Left lobe of liver (tissue), 2 donors: ENCODE measurements around the gene NOS1AP. TPM values are rescaled to one million over a fixed set of nuclear protein-coding genes. Genes with fewer than 3 reads are reported as not detected.

Experiments
- ATAC-seq: fragments of 200-7000 bp; cut with Tn5 transposase; one replicate; pipeline ENCODE4 v1.9.1; 2020; ENCODE audit warnings: mild to moderate bottlenecking, moderate library complexity
- DNase-seq: peaks from one replicate; pipeline ENCODE4 v3.0.0-alpha.2; 2020; ENCODE audit warnings: low spot score
- total RNA-seq: library from RNA; stranded (reverse); gene quantifications from one replicate; pipeline ENCODE4 v1.2.1, GENCODE V29; 2021
- donor health status: DM: no; HTN: no; CAD: no; lungs with moderate emphysema.
- donor health status: DM: no; HTN: yes; CAD: no.

Gene NOS1AP
- total RNA-seq, 1 donor from 2014 or later: 17.4 TPM

DNA sequence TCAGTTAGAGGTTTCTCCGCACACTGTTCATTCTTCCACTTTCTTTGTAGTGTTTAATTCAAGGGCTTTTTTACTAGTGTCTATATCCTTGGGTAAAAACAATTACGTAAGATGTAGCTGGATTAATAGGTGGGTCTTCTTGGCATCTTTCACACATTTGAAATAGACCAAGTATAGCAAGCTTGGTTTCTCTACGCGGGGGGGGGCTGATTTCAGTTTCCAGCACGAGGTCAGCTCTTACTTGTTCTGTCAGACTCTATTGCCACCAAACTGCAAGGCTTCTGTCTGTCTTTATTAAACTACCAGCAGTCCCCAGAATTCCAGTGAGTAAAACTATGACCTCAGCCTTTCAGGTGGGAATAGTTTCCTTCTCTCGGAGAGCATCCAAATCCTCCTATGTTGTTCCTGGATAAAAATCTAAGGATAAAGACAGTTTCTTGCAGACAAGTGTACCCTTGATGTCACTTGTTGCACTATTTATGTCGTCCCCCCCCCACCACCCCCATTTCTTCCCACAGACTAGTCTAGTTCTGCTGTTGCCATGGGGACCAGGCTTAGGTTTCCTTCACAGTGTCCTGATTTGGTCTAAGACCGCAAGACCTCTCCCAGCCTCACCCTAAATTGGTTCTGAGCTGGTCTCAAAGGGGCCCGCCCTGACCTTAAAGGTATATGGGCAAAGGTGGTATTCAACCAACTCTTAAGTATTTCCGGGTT is 290.2 kb downstream of the NOS1AP start:
- DNase-seq: no peak
- no peak for ATAC-seq

DNA sequence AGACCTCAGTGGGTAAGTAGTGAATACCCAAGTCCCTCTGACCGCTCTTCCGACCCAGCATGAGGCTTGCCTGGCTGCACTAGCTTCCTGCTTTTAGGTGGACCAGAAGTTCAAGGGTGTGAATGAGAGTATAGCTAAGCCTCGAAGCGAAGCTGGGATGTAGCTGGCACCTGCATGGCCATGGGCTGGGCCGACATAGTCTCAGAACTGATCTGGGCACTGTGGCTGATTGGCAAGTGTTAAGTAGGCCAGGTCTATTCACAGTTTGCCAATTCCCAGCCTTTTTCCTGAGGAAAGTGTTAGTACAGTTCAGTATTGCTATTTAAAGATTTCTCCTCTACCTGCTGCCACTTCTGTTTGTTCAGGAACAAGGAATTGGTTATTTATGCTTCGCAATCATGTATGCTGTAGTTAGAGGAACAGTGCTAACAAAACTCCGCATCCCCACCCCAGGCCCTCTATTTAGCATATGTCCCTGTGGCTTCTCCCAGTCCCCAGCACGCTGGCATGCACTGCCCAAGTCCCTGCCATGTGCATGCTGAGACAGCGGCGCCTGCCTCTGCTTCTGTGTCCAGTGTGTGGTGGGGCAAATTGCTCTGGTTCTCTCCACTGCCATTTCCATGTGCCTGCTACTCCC is 290.9 kb downstream of the NOS1AP start:
- ATAC-seq: peak; percentile 58
- no peak for DNase-seq

DNA sequence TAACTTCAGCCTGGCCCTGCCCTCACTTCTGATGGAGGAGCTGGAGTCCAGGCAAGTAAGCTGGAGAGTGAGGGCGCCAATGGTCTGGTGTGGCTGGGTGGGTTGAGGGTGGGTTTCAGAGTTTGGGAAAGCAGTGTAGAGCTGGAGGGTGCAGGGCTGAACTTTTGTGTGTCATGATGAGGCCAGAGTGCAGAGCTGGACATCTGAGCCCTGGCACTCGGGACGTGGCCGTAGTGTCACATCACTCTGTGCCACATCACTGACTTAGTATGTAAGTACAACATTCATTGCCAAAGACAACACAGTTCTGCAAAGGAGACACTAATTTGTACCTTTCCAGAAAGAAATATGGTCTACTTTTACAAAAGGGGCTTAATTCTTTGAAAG is 291.4 kb downstream of the NOS1AP start:
- DNase-seq (peak; percentile 88), ATAC-seq (peak; percentile 74)

DNA sequence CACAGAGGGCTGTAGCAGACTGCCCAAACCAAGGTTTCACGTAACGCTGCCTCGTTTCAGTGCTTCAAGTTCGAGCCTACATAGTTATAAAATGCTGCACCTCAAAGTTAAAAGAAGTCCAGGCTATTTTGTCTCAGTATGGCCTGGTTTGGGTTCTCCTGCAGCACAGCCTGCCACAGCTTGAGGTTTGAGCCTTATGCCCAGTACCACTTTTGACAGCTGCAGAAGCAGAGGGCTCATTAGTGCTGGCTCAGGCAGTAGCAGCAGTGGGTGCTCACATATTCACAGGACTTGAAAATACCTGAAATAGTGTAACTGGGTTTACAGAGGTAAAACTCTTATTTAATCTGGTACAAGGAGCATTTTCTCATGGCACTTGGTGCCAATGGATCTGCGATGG is 291.9 kb downstream of the NOS1AP start:
- no peak for DNase-seq
- no peak for ATAC-seq

DNA sequence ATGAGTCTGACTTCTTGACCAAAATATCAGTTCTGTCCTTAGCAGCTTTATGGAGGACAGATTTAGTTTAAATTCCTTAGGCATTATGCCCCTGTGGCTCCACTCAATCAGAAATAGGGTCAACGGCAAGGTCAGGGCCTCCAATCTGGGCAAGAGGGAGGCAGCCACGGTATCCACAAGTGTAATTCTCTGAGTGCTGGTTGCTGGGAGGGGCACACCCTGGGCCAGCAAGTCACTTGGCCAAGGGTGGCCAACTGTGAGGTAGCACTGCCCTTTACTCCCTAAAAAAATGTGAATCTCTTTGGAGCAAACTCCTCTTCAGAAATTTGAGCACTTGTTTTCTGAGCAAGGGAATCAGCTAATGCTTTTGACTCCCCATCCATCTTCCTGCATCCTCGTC is 294.3 kb downstream of the NOS1AP start:
- DNase-seq (peak; percentile 60), ATAC-seq (peak; percentile 11)

DNA sequence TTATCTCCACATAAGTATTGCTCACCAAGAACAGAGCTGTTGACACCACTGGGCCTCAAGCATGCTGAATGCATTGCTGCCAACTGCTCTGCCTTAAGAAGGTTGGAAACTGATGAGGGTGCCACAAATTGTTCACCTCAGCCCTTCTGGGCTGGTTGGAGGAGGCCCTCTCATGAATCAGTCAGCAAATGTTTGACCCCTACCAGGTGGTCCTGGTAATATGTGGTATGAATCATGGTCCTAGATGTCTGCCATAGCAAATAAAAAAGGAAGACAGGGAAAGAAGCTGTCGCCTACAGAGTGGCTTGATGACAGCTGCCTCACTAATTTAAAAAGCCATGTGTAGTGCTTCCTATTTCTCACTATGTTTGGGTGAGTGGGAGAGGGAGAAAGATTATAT is 295.0 kb downstream of the NOS1AP start:
- ATAC-seq (no peak), DNase-seq (no peak)

DNA sequence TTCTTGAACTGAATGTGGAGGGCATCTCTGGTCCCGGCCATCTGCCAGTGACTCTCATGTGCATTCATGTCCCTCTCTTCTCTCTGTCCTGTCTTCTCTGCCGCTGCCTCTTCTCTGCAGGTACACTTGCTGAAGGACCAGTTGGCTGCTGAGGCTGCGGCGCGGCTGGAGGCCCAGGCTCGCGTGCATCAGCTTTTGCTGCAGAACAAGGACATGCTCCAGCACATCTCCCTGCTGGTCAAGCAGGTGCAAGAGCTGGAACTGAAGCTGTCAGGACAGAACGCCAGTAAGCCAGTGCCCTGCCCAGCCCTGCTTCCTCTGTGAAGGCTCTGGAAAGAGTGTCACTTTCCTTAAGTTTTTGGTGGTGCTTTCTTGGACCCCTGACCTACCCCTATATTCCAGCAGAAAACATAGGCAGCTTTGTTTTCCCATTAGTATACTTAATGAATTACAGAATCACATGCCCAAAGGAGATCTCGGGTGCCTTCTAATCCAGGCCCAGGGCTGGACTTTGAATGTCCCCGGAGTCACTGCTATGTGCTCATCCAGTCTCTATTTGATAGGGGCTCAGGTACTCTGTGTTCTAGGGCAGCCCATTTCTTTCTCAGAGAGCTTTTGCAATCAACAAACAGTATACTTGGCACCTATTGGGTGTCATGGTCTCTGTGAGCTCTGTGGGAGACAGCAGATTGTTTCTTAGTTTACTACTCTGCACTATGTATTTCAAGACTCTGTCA is 296.0 kb downstream of the NOS1AP start:
- DNase-seq (peak; percentile 87), ATAC-seq (peak; percentile 58)

DNA sequence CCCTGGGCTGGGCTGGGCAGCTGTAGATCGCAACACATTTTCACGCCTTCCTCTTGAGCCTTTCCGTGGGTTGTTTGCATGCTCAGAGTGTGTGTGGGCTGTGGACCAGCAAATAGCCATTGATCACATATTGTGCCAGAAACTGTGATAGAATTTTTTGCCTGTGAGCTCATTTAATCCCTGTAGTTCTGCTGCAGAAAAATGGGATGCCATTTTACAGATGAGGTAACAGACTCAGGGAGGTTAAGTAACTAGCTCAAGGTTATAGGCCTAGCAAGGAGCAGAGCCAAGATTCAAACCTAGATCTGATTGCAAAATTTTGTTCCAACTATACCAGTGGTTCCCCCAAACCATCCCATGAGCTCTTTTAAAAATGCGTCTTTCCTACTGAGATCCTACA is 296.7 kb downstream of the NOS1AP start:
- ATAC-seq: peak; percentile 22
- DNase-seq: no peak

DNA sequence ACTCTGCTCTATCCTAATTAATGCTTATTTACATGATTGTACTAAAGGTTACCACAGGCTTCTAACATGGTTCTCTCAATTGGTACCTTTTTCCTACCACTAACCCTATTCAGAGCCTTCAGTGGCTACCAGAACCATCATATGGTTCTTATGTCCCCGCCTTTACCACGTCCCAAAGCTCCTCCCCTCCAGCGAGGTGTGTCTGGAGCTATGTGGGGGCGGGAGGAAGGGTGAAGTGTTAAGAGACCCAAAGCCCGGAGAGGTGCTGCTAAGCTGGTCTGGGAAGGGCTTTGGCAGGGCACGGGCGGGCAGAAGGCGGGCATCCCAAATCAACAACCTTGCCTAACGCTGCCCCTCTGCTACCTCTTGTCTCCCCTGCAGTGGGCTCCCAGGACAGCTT is 297.2 kb downstream of the NOS1AP start:
- peak; percentile 6 for ATAC-seq
- no peak for DNase-seq

DNA sequence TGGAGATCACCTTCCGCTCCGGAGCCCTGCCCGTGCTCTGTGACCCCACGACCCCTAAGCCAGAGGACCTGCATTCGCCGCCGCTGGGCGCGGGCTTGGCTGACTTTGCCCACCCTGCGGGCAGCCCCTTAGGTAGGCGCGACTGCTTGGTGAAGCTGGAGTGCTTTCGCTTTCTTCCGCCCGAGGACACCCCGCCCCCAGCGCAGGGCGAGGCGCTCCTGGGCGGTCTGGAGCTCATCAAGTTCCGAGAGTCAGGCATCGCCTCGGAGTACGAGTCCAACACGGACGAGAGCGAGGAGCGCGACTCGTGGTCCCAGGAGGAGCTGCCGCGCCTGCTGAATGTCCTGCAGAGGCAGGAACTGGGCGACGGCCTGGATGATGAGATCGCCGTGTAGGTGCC is 297.6 kb downstream of the NOS1AP start:
- DNase-seq: no peak
- no peak for ATAC-seq

DNA sequence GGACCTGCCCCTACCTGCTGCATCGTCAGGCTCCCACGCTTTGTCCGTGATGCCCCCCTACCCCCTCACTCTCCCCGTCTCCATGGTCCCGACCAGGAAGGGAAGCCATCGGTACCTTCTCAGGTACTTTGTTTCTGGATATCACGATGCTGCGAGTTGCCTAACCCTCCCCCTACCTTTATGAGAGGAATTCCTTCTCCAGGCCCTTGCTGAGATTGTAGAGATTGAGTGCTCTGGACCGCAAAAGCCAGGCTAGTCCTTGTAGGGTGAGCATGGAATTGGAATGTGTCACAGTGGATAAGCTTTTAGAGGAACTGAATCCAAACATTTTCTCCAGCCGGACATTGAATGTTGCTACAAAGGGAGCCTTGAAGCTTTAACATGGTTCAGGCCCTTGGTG is 298.3 kb downstream of the NOS1AP start:
- ATAC-seq: no peak
- no peak for DNase-seq

DNA sequence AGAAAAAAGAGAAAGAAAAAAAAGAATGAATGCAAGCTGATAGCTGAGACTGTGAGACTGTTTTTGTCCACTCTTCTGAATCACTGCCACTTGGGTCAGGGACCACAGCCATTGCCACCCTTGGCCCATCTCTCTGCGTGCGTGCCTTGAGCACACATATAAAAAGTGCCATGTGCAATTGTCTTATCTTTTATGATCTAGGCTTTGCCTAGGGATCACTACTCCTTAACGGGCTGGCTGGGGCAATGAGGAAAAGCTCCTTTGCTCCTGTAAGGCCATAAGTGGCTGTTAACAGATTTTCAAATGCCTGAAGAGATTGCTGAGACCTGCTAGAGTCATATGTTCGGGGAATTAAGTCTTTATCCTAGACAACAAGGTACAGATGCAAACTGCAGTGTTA is 299.0 kb downstream of the NOS1AP start:
- DNase-seq (no peak), ATAC-seq (no peak)

DNA sequence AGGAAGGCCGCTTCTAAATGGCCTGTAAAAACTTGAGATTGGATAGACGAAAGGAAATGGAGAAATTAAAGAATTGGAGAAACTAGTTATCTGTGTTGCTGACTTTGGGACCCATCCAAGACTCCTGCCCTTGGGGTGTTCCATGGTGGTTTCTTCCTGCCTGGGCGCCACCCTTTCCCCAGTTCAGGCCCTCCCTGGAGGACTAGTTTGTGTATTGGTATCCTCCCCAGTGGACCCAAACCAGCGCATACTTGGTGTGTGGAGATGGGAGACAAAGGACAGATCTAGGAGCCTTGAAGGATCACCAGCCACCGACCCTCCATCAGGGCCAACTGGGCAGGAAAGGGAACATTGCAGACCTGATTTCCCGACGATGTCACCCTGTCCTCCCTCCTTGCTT is 300.1 kb downstream of the NOS1AP start:
- DNase-seq (peak; percentile 46), ATAC-seq (no peak)

DNA sequence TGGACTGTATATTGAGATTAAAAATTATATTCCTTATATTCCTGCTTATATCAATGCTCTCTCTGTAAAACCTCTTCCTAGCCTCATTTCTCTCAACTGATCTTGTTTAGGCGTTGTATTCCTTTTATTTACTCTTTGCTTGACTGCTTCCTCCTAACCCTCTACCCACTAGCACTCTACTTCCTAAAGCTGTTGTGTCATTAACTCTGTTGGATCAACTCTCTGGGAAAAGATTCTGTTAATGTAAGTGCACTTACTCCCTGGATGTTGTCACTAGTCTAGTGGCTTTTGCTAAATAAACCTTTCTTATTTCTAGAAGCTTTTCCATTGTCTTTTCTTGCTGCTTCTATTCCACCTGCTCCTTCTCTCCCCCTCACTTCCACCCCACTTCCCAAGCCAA is 300.7 kb downstream of the NOS1AP start:
- DNase-seq: no peak
- no peak for ATAC-seq

DNA sequence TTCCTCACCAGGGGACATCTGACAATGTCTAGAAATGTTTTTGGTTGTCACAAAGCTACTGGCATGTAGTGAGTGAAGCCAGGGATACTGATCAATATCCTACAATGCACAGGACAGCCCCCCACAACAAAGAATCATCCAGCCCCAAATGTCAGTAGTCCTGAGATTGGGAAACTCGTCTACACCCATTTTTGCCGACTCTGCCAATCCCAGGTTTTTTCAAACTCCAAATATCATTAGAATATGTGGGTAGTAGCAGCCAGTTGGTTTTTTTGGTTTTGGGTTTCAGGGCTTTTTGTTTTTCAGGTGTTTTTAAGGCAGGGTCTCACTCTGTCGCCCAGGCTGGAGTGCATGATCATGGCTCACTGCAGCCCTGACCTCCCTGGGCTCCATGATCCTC is 301.2 kb downstream of the NOS1AP start:
- DNase-seq: no peak
- no peak for ATAC-seq

DNA sequence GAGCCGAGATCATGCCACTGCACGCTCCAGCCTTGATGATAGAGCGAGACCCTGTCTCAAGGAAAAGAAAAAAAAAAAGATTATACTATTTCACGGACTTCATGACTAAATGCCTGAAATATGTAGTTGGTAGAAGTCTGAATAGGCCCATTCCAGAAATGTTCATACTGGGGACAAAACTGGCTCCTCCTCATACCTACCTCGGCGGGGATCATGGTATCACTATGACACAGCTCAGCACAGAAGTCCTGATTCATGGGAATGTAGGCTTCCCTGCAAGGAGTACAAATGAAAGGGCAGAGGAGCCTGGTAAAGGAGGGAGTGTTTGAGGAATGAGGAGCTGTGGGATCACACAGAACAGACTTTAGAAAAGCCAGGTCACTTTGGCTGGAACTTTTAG is 302.1 kb downstream of the NOS1AP start:
- peak; percentile 0 for ATAC-seq
- DNase-seq: peak; percentile 37

DNA sequence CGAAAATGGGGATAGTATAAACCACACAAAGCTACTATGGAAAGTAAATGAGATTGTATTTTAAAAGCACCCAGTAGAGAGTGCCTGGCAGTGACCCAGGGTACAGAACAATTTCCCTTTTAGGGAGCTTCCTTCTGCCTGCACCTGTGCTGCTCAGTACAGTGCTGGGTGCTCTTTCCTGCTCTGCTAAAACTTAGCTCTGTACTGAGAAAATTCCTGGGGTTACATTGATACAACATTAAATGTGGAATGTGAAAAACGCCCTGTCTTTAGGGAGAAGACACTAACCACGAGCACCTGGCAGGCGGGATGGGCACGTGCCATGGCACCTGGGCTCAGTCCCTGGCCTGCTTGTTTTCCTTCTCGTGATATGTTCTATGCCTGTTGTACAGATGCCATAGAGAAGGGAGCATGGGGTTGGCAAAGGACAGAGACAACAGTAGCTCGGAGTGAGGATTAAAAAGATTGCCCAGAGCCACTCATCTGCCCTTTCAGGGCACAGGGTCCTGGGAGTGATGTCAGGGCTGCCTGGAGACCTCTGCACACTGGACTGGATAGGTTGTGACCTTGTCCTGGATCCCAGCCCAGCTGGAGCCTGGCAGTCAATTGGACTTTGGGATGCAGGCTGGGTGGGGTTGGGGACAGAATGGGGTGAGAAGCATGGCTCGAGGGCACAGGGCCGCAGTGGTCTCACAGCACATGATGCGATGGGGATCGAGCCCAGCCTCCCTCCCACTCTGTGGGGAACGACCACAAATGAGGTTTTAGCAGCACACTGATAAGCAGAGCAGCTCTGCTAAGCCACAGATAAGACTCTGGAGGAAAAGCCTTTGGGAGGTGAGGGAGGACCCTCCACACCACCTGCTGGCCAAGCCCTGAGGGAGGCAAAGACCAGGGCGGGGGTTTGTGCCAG is 302.9 kb downstream of the NOS1AP start:
- ATAC-seq: peak; percentile 84
- DNase-seq: peak; percentile 98

DNA sequence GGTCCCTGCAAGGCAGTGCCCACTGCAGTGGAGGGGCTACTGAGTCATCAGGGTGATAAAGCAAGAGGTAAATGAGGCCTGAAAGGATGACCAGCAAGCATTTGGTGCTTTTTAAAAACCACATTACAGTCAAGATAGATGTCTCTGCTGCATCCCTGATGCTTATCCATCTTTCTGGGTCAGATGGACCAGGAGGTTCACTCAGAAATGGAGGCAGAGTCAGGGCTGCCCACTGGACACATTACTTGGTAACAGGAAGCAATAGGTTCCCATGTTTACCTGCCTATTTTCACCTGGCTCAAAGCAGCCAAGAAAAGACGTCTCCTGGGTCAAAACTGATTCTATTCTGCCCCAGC is 303.6 kb downstream of the NOS1AP start:
- DNase-seq: peak; percentile 29

DNA sequence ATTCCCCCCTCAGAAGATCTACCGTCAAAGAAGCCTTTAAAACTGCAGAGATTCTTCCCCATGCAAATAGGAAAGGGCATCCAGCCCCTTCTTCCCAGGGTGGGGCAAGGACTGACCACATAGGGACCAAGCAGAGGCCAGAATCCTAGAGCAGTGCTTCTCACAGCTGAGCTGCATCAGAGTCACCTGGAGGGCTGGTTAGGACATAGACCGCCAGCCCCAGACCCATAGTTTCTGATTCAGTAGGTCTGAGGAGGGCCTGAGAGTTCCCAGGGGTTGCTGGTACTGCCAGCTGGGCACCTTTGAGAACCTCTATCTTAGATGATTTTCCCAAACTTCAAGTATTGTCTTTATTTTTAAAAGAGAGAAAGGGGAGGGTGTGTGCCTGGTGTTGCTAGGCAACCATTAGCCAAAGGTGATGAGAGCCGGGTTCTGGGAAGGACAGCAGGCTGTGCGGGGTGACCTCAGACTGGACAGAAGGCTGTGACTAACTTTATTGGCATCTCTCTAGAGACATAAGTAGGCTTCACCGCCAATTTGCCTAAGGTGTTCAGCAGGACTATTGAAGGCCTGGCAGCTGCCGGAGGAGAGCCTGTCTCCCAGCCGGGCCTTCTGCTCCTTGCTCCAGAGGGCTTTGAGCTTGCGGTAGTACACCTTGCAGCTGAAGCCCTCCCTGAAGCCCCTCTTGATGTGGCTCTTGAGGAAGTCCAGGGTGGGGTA is 304.2 kb downstream of the NOS1AP start:
- DNase-seq (peak; percentile 46), ATAC-seq (no peak)

More for the DNA sequence above, 303.6 kb downstream of the NOS1AP start:
- ATAC-seq: no peak

DNA sequence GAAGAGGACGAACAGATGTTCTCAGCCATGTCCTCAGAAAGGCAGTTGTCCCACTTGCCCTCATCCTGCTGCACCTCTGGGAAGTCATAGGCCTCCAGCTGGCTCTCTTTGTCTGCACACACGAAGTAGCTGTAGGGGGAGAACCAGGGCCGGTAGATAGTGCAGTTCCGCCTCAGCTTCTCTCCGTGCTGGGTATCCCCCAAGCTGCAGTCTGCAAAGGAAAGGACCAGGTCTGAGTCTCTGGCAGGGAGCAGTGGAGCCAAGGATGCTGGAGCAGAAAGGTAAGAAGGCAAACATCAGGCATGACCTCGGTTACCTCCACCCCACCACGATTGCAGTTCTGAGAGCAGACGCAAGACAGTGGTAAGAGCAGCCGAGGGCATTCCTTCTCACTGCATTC is 304.9 kb downstream of the NOS1AP start:
- no peak for DNase-seq
- no peak for ATAC-seq
